ENCODE measurements around the gene FAAP20.

- TF ChIP-seq CTCF (IDR thresholded peaks at IDR 0.05) (no peak), TP53 (CRISPR knock-in tag; IDR thresholded peaks at IDR 0.05) (no peak), POLR2A (IDR thresholded peaks at IDR 0.05; ENCODE audit: low read length) (no peak), NR3C1 (IDR thresholded peaks at IDR 0.05) (no peak), KDM1A (IDR thresholded peaks at IDR 0.05; ENCODE audit: low read depth) (no peak), MYC (IDR thresholded peaks at IDR 0.05; ENCODE audit: borderline replicate concordance, low read length) (no peak), ZC3H11A (IDR thresholded peaks at IDR 0.05) (no peak), USF2 (IDR thresholded peaks at IDR 0.05) (no peak), HOXA7 (CRISPR knock-in tag; IDR thresholded peaks at IDR 0.05) (no peak), HDAC2 (IDR thresholded peaks at IDR 0.05) (no peak), BHLHE40 (IDR thresholded peaks at IDR 0.05; ENCODE audit: low read depth, low read length) (no peak), MAFK (IDR thresholded peaks at IDR 0.05; ENCODE audit: partially characterized antibody) (no peak)
Observed at GRCh38 chr1:2204415-2205190, 10.0 kb upstream of the FAAP20 start.
